Kidney epithelial cell (primary cell): Measurements from ENCODE around the gene TMEM231. TPM values are rescaled to one million over a fixed set of nuclear protein-coding genes. Genes with fewer than 3 reads are reported as not detected.

Experiments
- DNase-seq: peaks from one replicate; pipeline ENCODE4 v3.0.0-alpha.2; 2010; ENCODE audit warnings: low read depth
- H3K27me3 ChIP-seq: 2 replicates; pipeline ENCODE4 v1.6.0; 2011; ENCODE audit warnings: low read length; ENCODE audit not compliant: control insufficient read depth, insufficient read depth
- H3K36me3 ChIP-seq: 2 replicates; pipeline ENCODE4 v1.5.1; 2011; ENCODE audit warnings: low read length; ENCODE audit not compliant: control insufficient read depth, insufficient read depth
- H3K4me3 ChIP-seq: 2 replicates; pipeline ENCODE4 v1.5.1; 2011; ENCODE audit warnings: low read depth, mild to moderate bottlenecking, control low read depth, low read length
- total RNA-seq: library from RNA; depleted of rRNA; stranded (reverse); fragments of >200 nt; gene quantifications from 2 replicates; pipeline ENCODE4 v1.2.3, GENCODE V29; 2015
- TF ChIP-seq, protein P1 (sequence below): IDR thresholded peaks from 2 replicates; pipeline ENCODE4 v1.5.1; 2011; ENCODE audit warnings: mild to moderate bottlenecking, moderate library complexity, low read length, control low read depth, inconsistent platforms; ENCODE audit not compliant: insufficient read depth, poor library complexity, severe bottlenecking

TMEM231 gene
- total RNA-seq, 1 donor from 2014 or later: 16.0 TPM

- DNase-seq: no peak
- TF ChIP-seq, protein P1, sequence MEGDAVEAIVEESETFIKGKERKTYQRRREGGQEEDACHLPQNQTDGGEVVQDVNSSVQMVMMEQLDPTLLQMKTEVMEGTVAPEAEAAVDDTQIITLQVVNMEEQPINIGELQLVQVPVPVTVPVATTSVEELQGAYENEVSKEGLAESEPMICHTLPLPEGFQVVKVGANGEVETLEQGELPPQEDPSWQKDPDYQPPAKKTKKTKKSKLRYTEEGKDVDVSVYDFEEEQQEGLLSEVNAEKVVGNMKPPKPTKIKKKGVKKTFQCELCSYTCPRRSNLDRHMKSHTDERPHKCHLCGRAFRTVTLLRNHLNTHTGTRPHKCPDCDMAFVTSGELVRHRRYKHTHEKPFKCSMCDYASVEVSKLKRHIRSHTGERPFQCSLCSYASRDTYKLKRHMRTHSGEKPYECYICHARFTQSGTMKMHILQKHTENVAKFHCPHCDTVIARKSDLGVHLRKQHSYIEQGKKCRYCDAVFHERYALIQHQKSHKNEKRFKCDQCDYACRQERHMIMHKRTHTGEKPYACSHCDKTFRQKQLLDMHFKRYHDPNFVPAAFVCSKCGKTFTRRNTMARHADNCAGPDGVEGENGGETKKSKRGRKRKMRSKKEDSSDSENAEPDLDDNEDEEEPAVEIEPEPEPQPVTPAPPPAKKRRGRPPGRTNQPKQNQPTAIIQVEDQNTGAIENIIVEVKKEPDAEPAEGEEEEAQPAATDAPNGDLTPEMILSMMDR: no peak
- no peaks in the 10 kb centered on the region for H3K36me3 ChIP-seq
- H3K27me3 ChIP-seq: no peaks in the 10 kb centered on the region
- H3K4me3 ChIP-seq: no peak within 1 kb of the TSS
Measured at GRCh38 chr16:75535901-75536300, 20.2 kb downstream of the TMEM231 start, which contains the start of gene CHST5. CHST5 (minus strand) TSS chr16:75536108; CDS start chr16:75530384, 5,724 bp downstream.

DNA sequence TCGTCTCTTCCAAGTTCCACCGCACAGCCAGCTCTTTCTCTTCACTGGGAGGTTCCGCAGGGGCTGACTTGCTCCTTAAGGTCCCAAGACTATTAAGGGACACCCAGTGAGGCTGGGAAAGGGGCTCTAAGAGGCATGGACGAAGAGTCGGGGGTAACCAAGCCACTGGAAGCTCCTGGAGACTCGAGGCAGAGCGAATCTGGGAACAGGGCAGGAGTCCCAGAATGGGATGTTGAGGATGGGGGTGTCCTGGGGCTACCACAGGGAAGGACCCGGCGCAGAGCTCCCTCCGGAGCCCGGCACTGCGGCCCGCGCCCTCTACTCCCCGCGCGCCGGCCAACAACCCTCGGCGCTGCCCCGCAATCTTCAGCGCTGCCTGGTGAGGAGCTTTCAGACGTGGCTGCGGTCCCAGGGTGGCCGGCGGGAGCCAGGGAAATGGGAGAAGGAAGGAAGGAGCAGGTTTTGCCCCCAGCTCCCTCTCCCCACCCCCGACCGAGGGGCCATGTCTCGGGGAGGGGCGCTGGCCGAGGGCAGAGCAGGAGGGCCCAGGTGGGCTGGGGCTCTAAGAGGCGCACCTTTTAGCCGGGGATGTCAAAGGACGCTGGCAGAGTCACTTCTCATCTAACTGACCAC is 20.7 kb downstream of the TMEM231 start:
- DNase-seq: no peak
- Histone ChIP-seq H3K27me3 (no peaks in the 10 kb centered on the region), H3K4me3 (no peak overlapping the region), H3K36me3 (no peaks in the 10 kb centered on the region)
- TF ChIP-seq, protein P1: no peak

DNA sequence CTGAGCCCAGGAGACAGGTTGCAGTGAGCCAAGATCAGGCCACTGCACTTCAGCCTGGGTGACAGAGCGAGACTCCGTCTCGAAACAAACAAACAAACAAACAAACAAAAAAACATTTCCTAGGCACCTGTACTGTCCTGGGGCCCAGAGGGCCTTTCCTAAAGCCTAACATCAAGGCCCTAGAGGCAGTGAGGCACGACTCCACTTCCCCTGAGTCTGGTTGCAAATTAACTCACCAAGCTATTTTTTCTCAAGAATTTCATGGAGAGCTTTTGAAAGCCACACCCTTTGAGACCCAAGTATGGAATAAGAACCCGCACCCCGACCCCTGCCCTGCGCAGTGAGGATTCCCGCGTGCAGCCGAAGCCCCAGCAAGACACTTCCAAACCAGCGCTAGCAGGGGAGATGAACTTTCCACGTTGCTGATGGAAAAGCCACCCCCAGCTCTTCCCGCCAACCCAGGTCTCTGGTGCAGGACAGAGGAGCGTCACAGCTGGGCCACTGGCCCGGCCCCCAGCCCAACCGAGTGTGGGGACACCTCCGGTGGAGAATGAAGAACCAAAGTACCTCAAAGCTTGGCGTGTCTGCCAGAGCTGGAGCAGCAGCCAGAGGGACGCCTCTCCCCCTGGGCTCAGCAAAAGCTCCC is 21.4 kb downstream of the TMEM231 start:
- H3K36me3 ChIP-seq: no peaks in the 10 kb centered on the region
- no peak overlapping the region for H3K4me3 ChIP-seq
- TF ChIP-seq, protein P1: no peak
- no peaks in the 10 kb centered on the region for H3K27me3 ChIP-seq
- DNase-seq: no peak

GRCh38 chr16:75532791-75533190 is 23.3 kb downstream of the TMEM231 start:
- Histone ChIP-seq H3K36me3 (no peaks in the 10 kb centered on the region), H3K4me3 (no peak overlapping the region), H3K27me3 (no peaks in the 10 kb centered on the region)
- DNase-seq: no peak
- TF ChIP-seq, protein P1: no peak

GRCh38 chr16:75532142-75532765 is 23.8 kb downstream of the TMEM231 start:
- TF ChIP-seq, protein P1: no peak
- H3K36me3 ChIP-seq: no peaks in the 10 kb centered on the region
- H3K27me3 ChIP-seq: no peaks in the 10 kb centered on the region
- H3K4me3 ChIP-seq: no peak overlapping the region
- no peak for DNase-seq
